Erythroblast (primary cell): Measurements from ENCODE around the gene CDYL.

Source experiments
- GATA1 ChIP-seq: IDR thresholded peaks from 2 replicates; pipeline ENCODE4 v1.6.1; 2011; ENCODE audit warnings: low read depth, mild to moderate bottlenecking, control low read depth, low read length, moderate library complexity
- POLR2A ChIP-seq: IDR thresholded peaks from 2 replicates; pipeline ENCODE4 v1.6.1; 2011; ENCODE audit warnings: mild to moderate bottlenecking, low read length

DNA sequence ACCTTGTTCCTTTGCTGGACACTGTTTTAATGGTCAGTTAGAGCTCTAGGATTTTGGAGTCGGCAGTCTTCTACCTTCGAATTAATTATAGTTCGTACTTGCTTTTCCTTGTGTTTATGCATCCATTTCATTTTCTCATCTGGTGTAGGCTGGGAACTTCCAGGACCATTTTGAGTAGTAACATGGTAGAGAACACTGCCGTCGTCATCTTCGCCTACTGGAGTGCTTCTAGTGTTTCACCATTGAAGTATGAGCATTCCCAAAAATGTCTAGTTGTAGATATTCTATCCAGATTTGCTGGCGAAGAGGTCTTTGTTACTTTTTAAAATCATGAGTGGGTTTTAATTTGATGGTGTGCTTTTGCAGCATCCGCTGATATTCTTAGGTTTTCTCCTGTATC, 36.9 kb downstream of the CDYL start:
- TF ChIP-seq POLR2A, result no peak
- TF ChIP-seq GATA1, result no peak
